ENCODE data around the gene IFI6. TPM values are rescaled to one million over a fixed set of nuclear protein-coding genes. Genes with fewer than 3 reads are reported as not detected.
"Not testable (repeated sequence)": the region's sequence is repeated elsewhere in the genome, so short reads cannot be mapped to it uniquely, and the experiment has no call there.

IFI6 gene
- total RNA-seq, 1 experiment from 2014 or later: 56.8 TPM

DNA sequence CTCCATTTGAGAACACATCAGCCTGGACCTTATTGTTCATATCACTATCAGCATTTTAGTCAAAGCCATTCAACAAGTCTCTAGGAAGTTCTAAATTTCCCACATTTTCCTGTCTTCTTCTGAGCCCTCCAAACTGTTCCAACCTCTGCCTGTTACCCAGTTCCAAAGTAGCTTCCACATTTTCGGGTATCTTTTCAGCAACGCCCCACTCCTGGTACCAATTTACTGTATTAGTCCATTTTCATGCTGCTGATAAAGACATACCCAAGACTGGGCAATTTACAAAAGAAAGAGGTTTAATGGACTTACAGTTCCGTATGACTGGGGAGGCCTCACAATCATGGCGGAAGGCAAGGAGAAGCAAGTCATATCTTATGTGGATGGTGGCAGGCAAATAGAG lies 9.6 kb upstream of the IFI6 start:
- in situ Hi-C loops (cut with HindIII; ENCODE audit: low pct_unique_long_range_greater_than_20kb, low sequenced_read_pairs); DNase-seq (ENCODE audit: low read depth, low spot score): not testable (repeated sequence)

DNA sequence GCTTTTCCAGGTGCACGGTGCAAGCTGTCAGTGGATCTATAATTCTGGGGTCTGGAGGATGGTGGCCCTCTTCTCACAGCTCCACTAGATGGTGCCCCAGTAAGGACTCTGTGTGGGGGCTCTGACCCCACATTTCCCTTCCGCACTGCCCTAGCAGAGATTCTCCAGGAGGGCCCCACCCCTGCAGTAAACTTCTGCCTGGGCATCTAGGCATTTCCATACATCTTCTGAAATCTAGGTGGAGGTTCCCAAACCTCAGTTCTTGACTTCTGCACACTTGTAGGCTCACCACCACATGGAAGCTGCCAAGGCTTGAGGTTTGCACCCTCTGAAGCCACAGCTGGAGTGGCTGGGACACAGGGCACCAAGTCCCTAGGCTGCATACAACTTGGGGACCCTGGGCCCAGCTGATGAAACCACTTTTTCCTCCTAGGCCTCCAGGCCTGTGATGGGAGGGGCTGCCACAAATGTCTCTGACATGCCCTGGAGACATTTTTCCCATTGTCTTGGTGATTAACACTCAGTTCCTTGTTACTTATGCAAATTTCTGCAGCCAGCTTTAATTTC lies 8.3 kb upstream of the IFI6 start:
- in situ Hi-C loops (cut with HindIII; ENCODE audit: low pct_unique_long_range_greater_than_20kb, low sequenced_read_pairs); DNase-seq (ENCODE audit: low read depth, low spot score): not testable (repeated sequence)

DNA sequence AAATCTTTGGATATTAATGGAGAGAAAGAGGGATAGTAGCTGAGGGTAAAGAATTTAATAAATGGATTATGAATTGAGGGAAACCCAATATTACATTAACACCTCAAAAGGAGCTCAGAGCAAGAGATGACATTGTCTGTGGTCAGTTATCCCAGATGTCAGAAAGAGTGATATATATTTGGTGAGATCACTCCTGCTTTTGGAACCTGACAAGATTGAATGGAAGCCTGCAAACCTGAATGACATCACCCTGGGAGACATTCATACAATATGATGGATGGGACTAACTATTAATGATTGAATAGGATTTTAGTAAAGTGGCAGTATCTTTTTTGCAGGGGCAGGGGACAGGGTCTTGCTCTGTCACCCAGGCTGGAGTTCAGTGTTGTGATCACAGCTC lies 6.8 kb upstream of the IFI6 start:
- DNase-seq (ENCODE audit: low read depth, low spot score): no peak
- in situ Hi-C loops (cut with HindIII; ENCODE audit: low pct_unique_long_range_greater_than_20kb, low sequenced_read_pairs): no loop called here

DNA sequence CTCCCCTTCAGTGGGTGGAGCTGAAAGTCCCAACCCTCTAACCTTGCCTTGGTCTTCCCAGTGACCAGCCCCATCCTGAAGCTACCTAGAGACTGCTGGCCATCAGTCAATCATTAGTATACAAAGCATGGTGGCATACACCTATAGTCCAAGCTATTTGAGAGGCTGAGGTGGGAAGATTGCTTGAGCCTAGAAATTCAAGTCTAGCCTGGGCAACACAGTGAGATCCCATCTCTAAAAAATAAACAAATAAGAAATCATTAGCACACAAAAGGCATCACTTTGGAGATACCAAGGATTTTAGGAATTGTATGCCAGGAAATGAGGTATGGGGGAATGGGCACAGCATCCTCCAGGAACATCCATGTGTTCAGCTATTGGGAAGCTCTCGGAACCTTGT lies 4.4 kb upstream of the IFI6 start:
- in situ Hi-C loops (cut with HindIII; ENCODE audit: low pct_unique_long_range_greater_than_20kb, low sequenced_read_pairs): no loop called here
- DNase-seq (ENCODE audit: low read depth, low spot score): no peak

DNA sequence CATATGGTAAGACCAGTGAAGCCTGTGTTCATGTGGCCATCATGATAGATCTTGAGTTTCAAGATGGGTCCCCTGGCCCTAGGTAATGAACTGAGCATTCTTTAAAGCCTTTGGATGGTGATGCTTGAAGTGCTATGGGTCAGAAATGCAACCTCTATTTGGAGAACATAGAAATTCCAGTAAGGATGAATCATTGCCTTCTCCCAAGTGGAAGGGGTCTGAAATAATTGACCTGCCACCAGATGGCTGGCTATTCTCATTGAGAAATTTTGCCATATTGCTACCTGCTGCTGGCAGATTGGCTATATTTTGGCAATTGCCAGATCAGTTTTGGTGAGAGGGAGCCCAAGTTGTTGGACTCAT lies 739 bp upstream of the IFI6 start:
- DNase-seq (ENCODE audit: low read depth, low spot score): no peak
- in situ Hi-C loops (cut with HindIII; ENCODE audit: low pct_unique_long_range_greater_than_20kb, low sequenced_read_pairs): no loop called here

DNA sequence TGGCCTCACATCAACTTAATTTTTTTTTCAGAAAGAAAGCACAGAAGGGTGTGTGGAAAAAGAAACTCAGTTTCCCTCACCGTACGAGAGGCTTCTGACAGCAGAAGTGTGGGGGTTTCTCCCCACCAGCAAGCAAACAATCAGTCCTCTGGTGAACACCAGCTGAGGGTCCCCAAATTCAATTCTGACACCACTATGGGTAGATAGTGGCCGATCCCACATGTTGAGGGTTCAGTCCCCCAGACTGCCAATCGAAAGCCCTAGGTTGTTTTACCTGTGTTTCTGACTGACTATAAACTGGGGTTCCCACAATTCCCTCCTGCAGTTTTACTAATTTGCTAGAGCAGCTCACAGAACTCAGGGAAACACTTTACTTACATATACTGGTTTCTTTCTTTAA lies 2.1 kb downstream of the IFI6 start:
- in situ Hi-C loops (cut with HindIII; ENCODE audit: low pct_unique_long_range_greater_than_20kb, low sequenced_read_pairs): no loop called here
- no peak for DNase-seq (ENCODE audit: low read depth, low spot score)

DNA sequence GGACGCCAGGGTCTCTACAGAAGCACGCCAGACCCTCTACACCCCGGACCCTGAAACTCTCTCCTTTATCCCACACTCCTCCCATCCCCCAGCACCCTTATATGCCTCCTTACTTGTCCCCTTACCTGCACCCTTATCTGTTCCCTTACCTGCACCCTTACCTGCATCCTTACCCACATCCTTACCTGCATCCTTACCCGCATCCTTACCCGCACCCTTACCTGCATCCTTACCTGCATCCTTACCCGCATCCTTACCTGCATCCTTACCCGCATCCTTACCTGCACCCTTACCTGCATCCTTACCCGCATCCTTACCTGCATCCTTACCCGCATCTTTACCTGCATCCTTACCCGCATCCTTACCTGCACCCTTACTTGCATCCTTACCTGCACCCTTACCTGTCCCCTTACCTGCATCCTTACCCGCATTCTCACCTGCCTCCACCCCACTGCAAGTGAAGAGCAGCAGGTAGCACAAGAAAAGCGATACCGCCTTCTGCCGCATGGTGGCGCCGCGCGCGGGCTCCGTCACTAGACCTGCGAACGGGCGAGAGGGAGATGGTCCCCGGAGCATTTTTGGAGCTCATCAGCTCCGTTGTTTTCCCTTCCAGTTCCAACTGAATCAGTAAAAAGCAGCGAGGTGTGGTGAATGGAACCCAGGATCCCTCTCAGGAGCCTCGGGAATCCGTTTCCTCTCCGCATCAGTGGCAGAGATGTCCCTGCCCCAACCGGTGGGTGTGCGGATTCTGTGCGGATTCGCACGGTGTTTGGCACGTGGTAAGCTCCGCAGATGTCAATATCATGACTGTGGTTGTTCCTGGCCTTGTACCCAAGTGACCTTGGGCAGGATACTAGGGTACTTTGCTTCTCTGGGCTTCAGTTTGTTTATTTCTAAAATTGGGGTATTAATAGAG lies 2.9 kb downstream of the IFI6 start:
- DNase-seq (ENCODE audit: low read depth, low spot score): peak; percentile 61
- in situ Hi-C loops (cut with HindIII; ENCODE audit: low pct_unique_long_range_greater_than_20kb, low sequenced_read_pairs): no loop called here

DNA sequence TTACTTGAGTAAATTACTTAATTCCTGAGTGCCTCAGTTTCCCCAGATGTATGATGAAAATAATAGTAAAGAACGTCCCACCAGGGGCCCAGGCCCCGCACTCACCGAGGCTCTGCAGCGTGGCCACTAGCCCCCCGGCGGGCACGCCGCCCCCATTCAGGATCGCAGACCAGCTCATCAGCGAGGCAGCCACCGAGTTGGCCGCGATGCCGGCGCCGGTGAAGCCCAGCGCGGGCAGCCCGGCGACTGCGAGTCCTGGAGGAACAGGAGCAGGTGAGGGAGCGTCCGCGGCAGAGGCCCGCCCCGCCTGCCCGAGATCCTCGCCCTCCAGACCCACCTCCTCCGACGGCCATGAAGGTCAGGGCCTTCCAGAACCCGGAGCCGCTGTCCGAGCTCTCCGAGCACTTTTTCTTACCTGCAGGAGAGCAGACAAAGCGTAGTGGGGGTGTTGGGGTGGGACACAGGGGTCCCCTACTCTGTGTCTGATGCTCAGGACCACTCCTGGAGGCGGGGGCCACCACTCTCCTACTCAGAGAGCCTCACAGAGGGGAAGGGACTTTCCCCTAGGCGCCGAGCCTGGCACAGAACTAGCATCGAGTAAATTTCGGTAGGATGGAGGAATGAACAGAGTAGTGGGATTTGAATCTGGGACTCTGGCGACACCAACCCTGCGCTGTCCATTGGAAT lies 3.7 kb downstream of the IFI6 start:
- no peak for DNase-seq (ENCODE audit: low read depth, low spot score)
- in situ Hi-C loops (cut with HindIII; ENCODE audit: low pct_unique_long_range_greater_than_20kb, low sequenced_read_pairs): no loop called here

DNA sequence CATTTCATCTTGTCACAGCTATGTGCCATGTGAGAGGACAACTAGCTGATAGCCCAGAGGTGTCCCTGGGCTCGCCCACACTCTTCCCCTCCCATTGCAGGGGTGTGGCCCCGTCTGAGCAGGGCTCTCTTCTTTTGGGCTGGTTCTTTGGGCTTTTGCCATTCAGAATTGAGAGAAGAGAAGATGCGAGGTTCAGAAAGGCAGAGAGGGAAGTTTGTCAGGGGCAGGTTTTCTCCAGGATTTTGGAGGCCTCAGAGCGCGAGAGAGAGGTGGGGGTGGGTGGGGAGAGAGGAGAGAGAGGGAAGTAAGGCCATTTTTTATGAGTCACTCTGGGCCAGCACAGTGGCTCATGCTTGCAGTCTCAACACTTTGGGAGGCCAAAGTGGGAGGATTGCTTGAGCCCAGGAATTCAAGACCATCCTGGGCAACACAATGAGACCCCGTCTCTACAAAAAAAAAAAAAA lies 5.2 kb downstream of the IFI6 start:
- in situ Hi-C loops (cut with HindIII; ENCODE audit: low pct_unique_long_range_greater_than_20kb, low sequenced_read_pairs): no loop called here
- DNase-seq (ENCODE audit: low read depth, low spot score): no peak

DNA sequence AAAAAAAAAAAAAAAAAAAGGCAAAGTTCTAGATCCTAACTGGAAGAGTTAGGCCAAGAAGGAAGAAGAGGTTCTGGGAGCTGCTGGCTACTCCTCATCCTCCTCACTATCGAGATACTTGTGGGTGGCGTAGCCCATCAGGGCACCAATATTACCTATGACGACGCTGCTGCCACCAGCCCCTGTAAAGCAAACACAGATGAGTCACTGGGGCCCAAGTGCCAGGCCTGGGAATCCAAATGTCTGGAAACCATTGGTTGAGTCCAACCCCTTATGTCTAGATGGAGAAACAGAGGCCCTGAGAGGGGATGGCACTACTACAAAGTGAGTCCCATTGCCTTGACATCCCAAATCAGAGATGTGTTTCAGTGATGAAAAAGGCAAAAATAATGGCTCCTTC lies 5.7 kb downstream of the IFI6 start:
- in situ Hi-C loops (cut with HindIII; ENCODE audit: low pct_unique_long_range_greater_than_20kb, low sequenced_read_pairs): no loop called here

DNA sequence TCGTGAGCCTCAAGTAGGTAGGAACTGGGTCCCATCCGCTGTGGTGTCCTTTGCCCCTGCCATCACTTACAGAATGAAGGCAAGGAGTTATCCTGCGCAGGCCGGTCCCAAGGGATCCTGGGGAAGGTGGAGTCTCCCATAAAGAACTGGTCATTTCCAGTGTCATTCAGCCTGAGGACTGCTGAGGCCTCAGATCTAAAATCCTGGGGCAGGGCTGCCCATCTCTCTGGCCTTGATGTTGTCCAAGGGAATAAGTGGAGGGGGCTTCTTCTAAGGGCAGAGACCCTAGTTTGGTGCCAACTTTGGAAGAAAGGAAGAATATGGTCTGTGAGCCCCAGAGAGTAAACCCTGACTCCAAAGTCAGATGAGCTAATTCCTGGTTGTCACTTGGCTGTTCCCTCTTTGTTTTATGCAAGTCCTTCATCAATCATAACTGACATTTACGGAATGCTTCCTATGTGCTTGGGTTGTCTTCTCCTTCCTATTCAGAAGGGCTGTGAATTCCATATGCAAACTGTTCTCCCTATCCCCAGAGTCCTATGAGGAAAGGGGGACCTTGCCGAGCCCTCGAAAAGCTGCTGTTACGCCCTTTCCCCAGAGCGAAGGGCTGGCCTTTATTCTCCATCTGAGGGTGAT lies 6.9 kb downstream of the IFI6 start:
- in situ Hi-C loops (cut with HindIII; ENCODE audit: low pct_unique_long_range_greater_than_20kb, low sequenced_read_pairs): no loop called here
- DNase-seq (ENCODE audit: low read depth, low spot score): no peak

More for the DNA sequence above, 5.7 kb downstream of the IFI6 start:
- no peak for DNase-seq (ENCODE audit: low read depth, low spot score)

DNA sequence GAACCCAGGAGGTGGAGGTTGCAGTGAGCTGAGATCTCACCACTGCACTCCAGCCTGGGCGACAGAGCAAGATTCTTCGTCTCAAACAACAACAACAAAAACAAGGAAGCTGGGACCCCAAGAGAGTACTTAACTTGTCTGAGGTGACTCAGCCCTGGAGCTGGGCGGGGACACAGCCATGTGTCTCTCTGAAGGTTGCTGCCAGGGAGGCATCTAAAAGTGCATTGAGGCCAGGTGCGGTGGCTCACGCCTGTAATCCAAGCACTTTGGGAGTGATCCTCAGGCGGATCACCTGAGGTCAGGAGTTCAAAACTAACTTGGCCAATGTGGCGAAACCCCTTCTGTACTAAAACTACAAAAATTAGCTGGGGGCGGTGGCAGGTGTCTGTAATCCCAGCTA lies 7.7 kb downstream of the IFI6 start:
- in situ Hi-C loops (cut with HindIII; ENCODE audit: low pct_unique_long_range_greater_than_20kb, low sequenced_read_pairs): no loop called here
- no peak for DNase-seq (ENCODE audit: low read depth, low spot score)

DNA sequence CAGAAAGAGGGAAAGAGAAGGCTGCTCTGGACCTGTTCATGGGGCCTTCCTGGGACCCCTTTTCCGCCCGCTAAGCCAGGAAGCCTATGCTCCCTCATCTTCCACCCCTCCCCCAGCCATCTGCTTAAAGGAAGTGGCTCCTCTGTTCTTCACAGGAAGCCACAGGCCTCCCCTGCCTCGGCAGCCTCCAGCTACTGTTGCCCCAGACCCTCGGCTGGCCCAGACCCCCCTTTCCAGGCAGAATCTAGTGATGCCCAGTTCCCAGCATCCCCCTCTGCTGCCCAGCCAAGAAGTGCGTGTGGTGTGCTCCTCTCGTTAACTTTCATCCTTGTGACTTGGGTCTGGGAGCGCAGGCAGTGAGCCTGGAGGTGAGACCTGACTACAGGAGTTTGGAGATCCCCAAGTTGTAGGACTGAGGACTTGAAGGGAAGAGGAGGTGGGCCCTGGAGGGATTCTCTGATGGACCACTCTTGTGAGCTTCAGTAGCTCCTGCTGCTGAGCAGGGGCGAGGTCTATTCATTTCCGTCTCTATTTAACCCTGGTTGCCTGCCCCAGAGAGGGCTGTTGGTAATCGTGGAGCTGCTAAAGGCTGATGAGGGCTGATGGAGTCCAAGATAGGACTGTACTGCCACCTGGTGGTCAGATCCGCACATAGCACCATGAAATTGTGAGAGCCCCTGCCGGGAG lies 9.1 kb downstream of the IFI6 start:
- DNase-seq (ENCODE audit: low read depth, low spot score): peak; percentile 83
- in situ Hi-C loops (cut with HindIII; ENCODE audit: low pct_unique_long_range_greater_than_20kb, low sequenced_read_pairs): no loop called here

DNA sequence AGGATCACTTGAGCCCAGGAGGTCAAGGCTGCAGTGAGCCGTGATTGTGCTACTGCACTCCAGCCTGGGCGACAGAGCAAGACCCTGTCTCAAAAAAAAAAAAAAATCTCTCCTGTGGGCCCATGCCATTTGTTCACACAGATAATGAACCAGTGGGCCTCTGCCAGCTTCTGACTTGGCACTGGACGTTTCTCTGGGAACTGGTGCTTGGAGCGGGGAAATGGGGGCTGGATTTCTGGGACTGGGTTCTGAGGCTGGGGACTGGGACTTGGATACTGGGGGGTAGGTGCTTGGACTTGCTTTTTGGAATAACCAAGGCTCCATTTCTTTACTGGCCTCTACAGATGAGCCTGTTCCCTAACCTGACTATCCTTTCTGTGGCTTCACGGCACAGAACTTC lies 9.7 kb downstream of the IFI6 start:
- DNase-seq (ENCODE audit: low read depth, low spot score): no peak
- in situ Hi-C loops (cut with HindIII; ENCODE audit: low pct_unique_long_range_greater_than_20kb, low sequenced_read_pairs): no loop called here

DNA sequence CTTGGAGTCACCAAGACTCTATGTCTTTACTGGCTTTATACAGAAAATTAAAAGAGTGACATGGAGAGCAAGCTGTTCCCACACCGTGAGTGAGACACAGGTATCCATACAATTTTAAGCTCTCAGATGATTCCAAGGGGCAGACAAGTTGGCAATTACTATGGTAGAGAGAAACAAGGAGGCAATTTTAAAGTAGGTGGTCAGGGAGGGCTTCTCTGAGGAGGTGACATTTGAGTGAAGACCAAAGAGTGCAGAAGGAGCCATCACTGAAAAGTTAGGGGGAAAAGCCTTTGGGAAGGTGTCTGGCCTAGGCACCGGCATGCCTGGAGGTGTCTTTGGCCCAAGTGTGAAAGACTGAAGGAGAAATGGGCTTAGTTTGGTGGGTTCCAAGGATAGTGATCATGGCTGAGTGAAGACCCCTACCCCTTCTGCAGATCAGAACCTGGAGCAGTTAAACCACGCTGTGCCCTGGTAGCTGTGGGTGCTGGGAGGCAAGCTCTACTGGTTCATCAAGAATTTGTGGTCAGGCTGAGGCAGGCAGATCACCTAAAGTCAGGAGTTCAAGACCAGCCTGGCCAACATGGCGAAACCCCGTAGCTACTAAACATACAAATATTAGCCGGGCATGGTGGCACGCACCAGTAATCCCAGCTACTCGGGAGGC lies 10.4 kb downstream of the IFI6 start:
- no peak for DNase-seq (ENCODE audit: low read depth, low spot score)
- in situ Hi-C loops (cut with HindIII; ENCODE audit: low pct_unique_long_range_greater_than_20kb, low sequenced_read_pairs): no loop called here

DNA sequence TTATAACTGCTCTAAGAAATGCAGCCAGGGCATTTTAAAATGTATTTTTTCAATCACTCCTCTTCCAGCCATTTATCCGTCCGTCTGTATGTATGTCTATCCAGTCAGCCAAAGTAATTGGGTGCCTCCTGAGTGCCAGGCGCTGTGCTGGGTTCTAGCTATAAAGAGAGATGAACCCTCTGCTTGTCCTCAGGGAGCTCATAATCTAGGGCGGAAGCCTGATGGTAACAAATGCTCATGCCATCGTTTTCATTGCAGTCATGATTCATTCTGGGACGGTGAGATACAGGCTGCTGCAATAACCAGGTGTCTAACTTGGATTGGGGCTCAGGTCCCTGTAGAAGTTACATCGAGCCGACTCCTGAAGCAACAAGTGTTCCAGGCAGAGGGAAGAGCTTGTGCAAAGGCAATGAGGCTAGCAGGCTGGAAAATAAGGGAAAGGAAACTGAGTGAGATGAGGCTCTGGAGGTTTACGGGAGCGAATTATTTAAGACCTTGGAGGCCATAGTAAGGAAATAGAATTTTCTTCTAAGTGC lies 11.6 kb downstream of the IFI6 start:
- in situ Hi-C loops (cut with HindIII; ENCODE audit: low pct_unique_long_range_greater_than_20kb, low sequenced_read_pairs): no loop called here

More for the DNA sequence above, 11.6 kb downstream of the IFI6 start:
- DNase-seq (ENCODE audit: low read depth, low spot score): no peak
